K562 (cell line): Measurements from ENCODE around the gene C1orf87. TPM values are rescaled to one million over a fixed set of nuclear protein-coding genes. Genes with fewer than 3 reads are reported as not detected.

Experiments used
- ARNT ChIP-seq, 2 experiments: fragments of 450-650 bp; IDR thresholded peaks; 2 replicates each; pipeline ENCODE4 v1.6.1; 2016; ENCODE audit warnings: mild to moderate bottlenecking in 1 of 2
- CBX3 ChIP-seq, 2 experiments: IDR thresholded peaks; 1 replicate in 1 of 2; 2 replicates in 1 of 2; pipeline ENCODE4 v1.6.1; 2012; ENCODE audit warnings: inconsistent platforms in 2 of 2, low read length in 2 of 2, borderline replicate concordance in 1 of 2, control low read depth in 1 of 2
- GTF2F1 ChIP-seq: IDR thresholded peaks from 2 replicates; pipeline ENCODE4 v1.6.1; 2011; ENCODE audit warnings: low read depth, low read length, improper control_type of control experiment
- HDAC1 ChIP-seq, 2 experiments: fragments of 450-650 bp; IDR thresholded peaks; 2 replicates each; pipeline ENCODE4 v1.6.1; 2016 to 2017; ENCODE audit warnings: inconsistent platforms in 1 of 2, mild to moderate bottlenecking in 1 of 2, moderate library complexity in 1 of 2
- HNRNPLL ChIP-seq: fragments of 200-400 bp; formaldehyde crosslinking; IDR thresholded peaks from 2 replicates; pipeline ENCODE4 v1.6.1; 2017; ENCODE audit warnings: low read length, low read depth, mild to moderate bottlenecking; ENCODE audit not compliant: poor library complexity, severe bottlenecking
- KDM1A ChIP-seq, 2 experiments: fragments of 450-650 bp; IDR thresholded peaks; 2 replicates each; pipeline ENCODE4 v1.6.1; 2016; ENCODE audit warnings: mild to moderate bottlenecking in 2 of 2
- MCM5 ChIP-seq: fragments of 450-650 bp; IDR thresholded peaks from 2 replicates; pipeline ENCODE4 v1.6.1; 2016; ENCODE audit warnings: low read depth
- NFIC ChIP-seq: fragments of 450-650 bp; IDR thresholded peaks from 2 replicates; pipeline ENCODE4 v1.6.1; 2017; ENCODE audit warnings: mild to moderate bottlenecking, inconsistent platforms
- SETDB1 ChIP-seq: IDR thresholded peaks from one replicate; pipeline ENCODE4 v1.6.1; 2012; ENCODE audit warnings: low read length, control low read depth, inconsistent platforms
- SOX6 ChIP-seq: fragments of 450-650 bp; IDR thresholded peaks from 2 replicates; pipeline ENCODE4 v1.6.1; 2014; ENCODE audit warnings: mild to moderate bottlenecking
- SREBF2 ChIP-seq: sonication (generic); formaldehyde crosslinking; IDR thresholded peaks from 2 replicates; pipeline ENCODE4 v1.4.0; 2020; ENCODE audit warnings: mild to moderate bottlenecking, missing genetic modification reagents
- TAL1 ChIP-seq: fragments of 450-650 bp; IDR thresholded peaks from 2 replicates; pipeline ENCODE4 v1.6.1; 2016; ENCODE audit warnings: mild to moderate bottlenecking
- TBL1XR1 ChIP-seq, 2 experiments: IDR thresholded peaks; 2 replicates each; pipeline ENCODE4 v1.6.1; 2012; ENCODE audit warnings: improper control_type of control experiment in 2 of 2, low read length in 2 of 2, mild to moderate bottlenecking in 1 of 2
- ZBTB8A ChIP-seq: fragments of 450-650 bp; IDR thresholded peaks from 2 replicates; pipeline ENCODE4 v1.6.1; 2018; ENCODE audit warnings: mild to moderate bottlenecking, moderate library complexity; ENCODE audit not compliant: partially characterized antibody
- ZNF589 ChIP-seq: fragments of 200-800 bp; sonication (Bioruptor generic); IDR thresholded peaks from 2 replicates; pipeline ENCODE4 v1.6.1; 2016; ENCODE audit warnings: low read depth, missing genetic modification characterization, missing compliant biosample characterization
- polyA plus RNA-seq, 8 experiments: library from polyadenylated mRNA; depleted of rRNA in 4 of 8; stranded (reverse) in 5 of 8; unstranded in 3 of 8; fragments of >200 nt; fragmentation: Nextera tagmentation in 2 of 8; fragmentation: Illumina TruSeq in 1 of 8; extraction: Ambion mirVana in 2 of 8; extraction: Trizol in 1 of 8; gene quantifications; 2 replicates each; pipeline versions ENCODE4 v1.2.1 to v1.2.3, GENCODE V29; 2011 to 2014; ENCODE audit warnings: inconsistent platforms in 1 of 8, missing spikeins in 1 of 8
- total RNA-seq, 7 experiments: library from RNA; depleted of rRNA in 6 of 7; stranded (reverse); fragments of >200 nt in 6 of 7; fragmentation: Illumina TruSeq in 2 of 7; extraction: Trizol in 2 of 7; gene quantifications; 2 replicates each; pipeline versions ENCODE4 v1.2.1 to v1.2.3, GENCODE V29; 2011 to 2021; ENCODE audit warnings: low replicate concordance in 1 of 7
- TF ChIP-seq, protein P1 (sequence below), 2 experiments: IDR thresholded peaks; 2 replicates each; pipeline ENCODE4 v1.6.1; 2012; ENCODE audit warnings: improper control_type of control experiment in 2 of 2, low read depth in 2 of 2, low read length in 2 of 2, borderline replicate concordance in 1 of 2
- TF ChIP-seq, protein P2 (sequence below), 2 experiments: fragments of 450-650 bp in 1 of 2; sonication (generic) in 1 of 2; formaldehyde crosslinking; conservative IDR thresholded peaks; 2 replicates each; pipeline versions ENCODE4 v1.4.0 to v1.8.1; 2020 to 2022; ENCODE audit warnings: mild to moderate bottlenecking in 1 of 2, missing genetic modification reagents in 1 of 2
- TF ChIP-seq, protein P3 (sequence below): fragments of 250-450 bp; sonication (Bioruptor Pico); IDR thresholded peaks from 2 replicates; pipeline ENCODE4 v1.4.0; 2020
- TF ChIP-seq, protein P4 (sequence below): fragments of 200-800 bp; sonication (Bioruptor generic); IDR thresholded peaks from 2 replicates; pipeline ENCODE4 v1.6.1; 2016; ENCODE audit warnings: missing genetic modification characterization, missing compliant biosample characterization

Gene C1orf87
- total and polyA plus RNA-seq, 9 of the 15 experiments (the other 6 are each of a cell fraction or from before 2014, with no cell fraction given), result not detected

DNA sequence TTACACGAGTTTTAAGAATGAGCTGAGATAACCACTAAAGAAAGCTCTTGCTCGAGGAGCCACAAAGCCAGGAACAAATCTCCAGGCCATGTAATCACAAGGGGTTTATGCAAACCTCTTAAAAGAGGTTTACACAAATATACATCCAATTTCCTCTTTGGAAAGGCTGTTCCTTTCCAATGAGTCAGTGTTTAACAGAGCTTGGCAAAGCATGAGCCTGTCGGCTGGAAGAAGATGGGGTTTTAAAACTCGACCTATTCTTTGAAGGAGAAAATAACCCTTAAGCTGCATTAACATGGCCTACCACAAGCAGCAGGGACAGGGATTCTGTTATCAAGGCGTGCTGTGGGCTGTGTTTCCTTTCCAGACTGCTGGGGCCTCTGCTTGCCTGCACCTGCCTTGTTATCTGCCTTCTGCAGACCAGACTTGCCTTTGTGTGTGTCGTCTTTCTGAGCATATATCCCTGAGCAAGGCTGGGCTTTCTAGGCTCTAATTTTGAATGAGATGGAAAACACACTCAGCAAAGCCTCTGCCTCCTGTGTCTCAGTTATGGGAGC is 106.4 kb downstream of the C1orf87 start (continued):
- TF ChIP-seq, protein P1, sequence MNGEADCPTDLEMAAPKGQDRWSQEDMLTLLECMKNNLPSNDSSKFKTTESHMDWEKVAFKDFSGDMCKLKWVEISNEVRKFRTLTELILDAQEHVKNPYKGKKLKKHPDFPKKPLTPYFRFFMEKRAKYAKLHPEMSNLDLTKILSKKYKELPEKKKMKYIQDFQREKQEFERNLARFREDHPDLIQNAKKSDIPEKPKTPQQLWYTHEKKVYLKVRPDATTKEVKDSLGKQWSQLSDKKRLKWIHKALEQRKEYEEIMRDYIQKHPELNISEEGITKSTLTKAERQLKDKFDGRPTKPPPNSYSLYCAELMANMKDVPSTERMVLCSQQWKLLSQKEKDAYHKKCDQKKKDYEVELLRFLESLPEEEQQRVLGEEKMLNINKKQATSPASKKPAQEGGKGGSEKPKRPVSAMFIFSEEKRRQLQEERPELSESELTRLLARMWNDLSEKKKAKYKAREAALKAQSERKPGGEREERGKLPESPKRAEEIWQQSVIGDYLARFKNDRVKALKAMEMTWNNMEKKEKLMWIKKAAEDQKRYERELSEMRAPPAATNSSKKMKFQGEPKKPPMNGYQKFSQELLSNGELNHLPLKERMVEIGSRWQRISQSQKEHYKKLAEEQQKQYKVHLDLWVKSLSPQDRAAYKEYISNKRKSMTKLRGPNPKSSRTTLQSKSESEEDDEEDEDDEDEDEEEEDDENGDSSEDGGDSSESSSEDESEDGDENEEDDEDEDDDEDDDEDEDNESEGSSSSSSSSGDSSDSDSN (IDR thresholded peaks at IDR 0.05; ENCODE audit: borderline replicate concordance in 1 of 2, low read depth in 2 of 2, low read length in 2 of 2), result 0 out of 4 replicates have a peak, but pooled peaks of 1 of the 2 experiments have one; percentile 50
- TF ChIP-seq ZNF589 (CRISPR knock-in tag), result peak; percentile 48; the same call in 1 of the 2 replicates
- no peak for TF ChIP-seq HNRNPLL
- TF ChIP-seq, protein P2, sequence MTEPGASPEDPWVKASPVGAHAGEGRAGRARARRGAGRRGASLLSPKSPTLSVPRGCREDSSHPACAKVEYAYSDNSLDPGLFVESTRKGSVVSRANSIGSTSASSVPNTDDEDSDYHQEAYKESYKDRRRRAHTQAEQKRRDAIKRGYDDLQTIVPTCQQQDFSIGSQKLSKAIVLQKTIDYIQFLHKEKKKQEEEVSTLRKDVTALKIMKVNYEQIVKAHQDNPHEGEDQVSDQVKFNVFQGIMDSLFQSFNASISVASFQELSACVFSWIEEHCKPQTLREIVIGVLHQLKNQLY (CRISPR knock-in tag; conservative IDR thresholded peaks at IDR 0.05), result no peak
- peak; percentile 80 for TF ChIP-seq NFIC
- no peak for TF ChIP-seq MCM5
- TF ChIP-seq TAL1, result peak; percentile 92
- peak; percentile 70 to 71; a peak in 3 of 4 replicates for TF ChIP-seq KDM1A (IDR thresholded peaks at IDR 0.05)
- peak in 1 of 2 experiments; percentile 57; a peak in 2 of 4 replicates for TF ChIP-seq HDAC1 (IDR thresholded peaks at IDR 0.05)
- peak; percentile 63 for TF ChIP-seq SOX6
- no peak for TF ChIP-seq SREBF2 (CRISPR knock-in tag)
- no peak for TF ChIP-seq GTF2F1
- peak in 1 of 2 experiments; percentile 73; a peak in 1 of 4 replicates for TF ChIP-seq ARNT (IDR thresholded peaks at IDR 0.05)
- TF ChIP-seq CBX3 (IDR thresholded peaks at IDR 0.05; ENCODE audit: borderline replicate concordance in 1 of 2, low read length in 2 of 2), result peak in 1 of 2 experiments; percentile 80; a peak in 2 of 3 replicates
- TF ChIP-seq, protein P3, sequence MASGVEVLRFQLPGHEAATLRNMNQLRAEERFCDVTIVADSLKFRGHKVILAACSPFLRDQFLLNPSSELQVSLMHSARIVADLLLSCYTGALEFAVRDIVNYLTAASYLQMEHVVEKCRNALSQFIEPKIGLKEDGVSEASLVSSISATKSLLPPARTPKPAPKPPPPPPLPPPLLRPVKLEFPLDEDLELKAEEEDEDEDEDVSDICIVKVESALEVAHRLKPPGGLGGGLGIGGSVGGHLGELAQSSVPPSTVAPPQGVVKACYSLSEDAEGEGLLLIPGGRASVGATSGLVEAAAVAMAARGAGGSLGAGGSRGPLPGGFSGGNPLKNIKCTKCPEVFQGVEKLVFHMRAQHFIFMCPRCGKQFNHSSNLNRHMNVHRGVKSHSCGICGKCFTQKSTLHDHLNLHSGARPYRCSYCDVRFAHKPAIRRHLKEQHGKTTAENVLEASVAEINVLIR (CRISPR knock-in tag), result no peak
- no peak for TF ChIP-seq ZBTB8A
- no peak for TF ChIP-seq TBL1XR1 (IDR thresholded peaks at IDR 0.05; ENCODE audit: low read length in 2 of 2)
- TF ChIP-seq, protein P4, sequence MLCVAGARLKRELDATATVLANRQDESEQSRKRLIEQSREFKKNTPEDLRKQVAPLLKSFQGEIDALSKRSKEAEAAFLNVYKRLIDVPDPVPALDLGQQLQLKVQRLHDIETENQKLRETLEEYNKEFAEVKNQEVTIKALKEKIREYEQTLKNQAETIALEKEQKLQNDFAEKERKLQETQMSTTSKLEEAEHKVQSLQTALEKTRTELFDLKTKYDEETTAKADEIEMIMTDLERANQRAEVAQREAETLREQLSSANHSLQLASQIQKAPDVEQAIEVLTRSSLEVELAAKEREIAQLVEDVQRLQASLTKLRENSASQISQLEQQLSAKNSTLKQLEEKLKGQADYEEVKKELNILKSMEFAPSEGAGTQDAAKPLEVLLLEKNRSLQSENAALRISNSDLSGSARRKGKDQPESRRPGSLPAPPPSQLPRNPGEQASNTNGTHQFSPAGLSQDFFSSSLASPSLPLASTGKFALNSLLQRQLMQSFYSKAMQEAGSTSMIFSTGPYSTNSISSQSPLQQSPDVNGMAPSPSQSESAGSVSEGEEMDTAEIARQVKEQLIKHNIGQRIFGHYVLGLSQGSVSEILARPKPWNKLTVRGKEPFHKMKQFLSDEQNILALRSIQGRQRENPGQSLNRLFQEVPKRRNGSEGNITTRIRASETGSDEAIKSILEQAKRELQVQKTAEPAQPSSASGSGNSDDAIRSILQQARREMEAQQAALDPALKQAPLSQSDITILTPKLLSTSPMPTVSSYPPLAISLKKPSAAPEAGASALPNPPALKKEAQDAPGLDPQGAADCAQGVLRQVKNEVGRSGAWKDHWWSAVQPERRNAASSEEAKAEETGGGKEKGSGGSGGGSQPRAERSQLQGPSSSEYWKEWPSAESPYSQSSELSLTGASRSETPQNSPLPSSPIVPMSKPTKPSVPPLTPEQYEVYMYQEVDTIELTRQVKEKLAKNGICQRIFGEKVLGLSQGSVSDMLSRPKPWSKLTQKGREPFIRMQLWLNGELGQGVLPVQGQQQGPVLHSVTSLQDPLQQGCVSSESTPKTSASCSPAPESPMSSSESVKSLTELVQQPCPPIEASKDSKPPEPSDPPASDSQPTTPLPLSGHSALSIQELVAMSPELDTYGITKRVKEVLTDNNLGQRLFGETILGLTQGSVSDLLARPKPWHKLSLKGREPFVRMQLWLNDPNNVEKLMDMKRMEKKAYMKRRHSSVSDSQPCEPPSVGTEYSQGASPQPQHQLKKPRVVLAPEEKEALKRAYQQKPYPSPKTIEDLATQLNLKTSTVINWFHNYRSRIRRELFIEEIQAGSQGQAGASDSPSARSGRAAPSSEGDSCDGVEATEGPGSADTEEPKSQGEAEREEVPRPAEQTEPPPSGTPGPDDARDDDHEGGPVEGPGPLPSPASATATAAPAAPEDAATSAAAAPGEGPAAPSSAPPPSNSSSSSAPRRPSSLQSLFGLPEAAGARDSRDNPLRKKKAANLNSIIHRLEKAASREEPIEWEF (CRISPR knock-in tag), result no peak
- TF ChIP-seq SETDB1, result no peak
